Tibial nerve (tissue), 4 donors: ENCODE data around the gene FLYWCH2.

Source experiments
- EP300 ChIP-seq, 2 donors: sonication (generic); formaldehyde crosslinking; IDR thresholded peaks; one replicate each; pipeline ENCODE4 v1.6.1; 2017; ENCODE audit warnings: antibody characterized with exemption in 2 of 2, mild to moderate bottlenecking in 1 of 2
- POLR2A ChIP-seq, 2 donors: fragments of 450-650 bp; IDR thresholded peaks; one replicate each; pipeline ENCODE4 v1.6.1; 2017; ENCODE audit warnings: antibody characterized with exemption in 2 of 2, mild to moderate bottlenecking in 2 of 2, moderate library complexity in 2 of 2
- TF ChIP-seq, protein P1 (sequence below), 5 experiments: fragments of 200-600 bp in 3 of 5; fragments of 450-650 bp in 2 of 5; sonication (generic) in 3 of 5; IDR thresholded peaks; one replicate each; pipeline ENCODE4 v1.5.1; 2016 to 2019; ENCODE audit warnings: antibody characterized with exemption in 5 of 5, mild to moderate bottlenecking in 3 of 5, moderate library complexity in 2 of 5

DNA sequence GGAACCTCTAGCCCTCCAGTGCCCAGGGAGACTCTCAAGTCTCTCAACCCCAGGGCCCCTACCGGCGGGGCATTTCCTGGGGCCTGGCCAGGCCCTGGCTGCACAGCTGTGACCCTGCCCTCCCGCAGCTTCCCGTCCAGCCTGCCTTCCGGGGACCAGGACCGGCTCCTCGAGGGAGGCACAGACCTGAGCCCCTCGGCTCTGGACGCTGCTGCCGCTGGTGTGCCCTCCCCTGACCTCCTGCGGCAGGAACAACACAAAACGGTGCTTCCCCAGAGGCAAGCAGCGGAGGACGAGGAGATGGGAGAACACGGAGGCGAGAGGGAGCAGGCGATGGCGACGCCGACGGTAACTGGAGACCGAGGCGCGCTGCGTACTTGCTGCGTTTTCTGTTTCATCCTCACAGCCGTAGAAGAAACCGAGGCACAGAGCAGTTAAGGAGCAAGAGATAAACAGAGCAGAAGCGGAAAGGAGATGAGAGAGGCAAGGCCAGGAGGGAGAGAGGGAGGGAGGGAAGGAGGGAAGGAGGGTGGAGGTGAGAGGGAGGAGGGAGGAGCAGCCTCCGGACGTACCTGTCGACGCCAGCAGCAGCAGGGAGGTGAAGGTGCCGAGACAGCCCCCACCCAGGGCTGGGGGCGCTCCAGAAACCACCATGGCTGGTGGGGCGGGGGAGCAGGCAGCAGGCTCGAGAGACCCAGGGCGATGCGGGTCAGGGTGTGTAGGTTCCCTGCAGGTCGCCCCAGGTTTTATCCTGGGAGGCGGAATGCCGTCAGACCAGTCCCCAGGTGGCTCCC is 25.4 kb upstream of the FLYWCH2 start, which contains the start of gene PRSS22:
- TF ChIP-seq, protein P1, sequence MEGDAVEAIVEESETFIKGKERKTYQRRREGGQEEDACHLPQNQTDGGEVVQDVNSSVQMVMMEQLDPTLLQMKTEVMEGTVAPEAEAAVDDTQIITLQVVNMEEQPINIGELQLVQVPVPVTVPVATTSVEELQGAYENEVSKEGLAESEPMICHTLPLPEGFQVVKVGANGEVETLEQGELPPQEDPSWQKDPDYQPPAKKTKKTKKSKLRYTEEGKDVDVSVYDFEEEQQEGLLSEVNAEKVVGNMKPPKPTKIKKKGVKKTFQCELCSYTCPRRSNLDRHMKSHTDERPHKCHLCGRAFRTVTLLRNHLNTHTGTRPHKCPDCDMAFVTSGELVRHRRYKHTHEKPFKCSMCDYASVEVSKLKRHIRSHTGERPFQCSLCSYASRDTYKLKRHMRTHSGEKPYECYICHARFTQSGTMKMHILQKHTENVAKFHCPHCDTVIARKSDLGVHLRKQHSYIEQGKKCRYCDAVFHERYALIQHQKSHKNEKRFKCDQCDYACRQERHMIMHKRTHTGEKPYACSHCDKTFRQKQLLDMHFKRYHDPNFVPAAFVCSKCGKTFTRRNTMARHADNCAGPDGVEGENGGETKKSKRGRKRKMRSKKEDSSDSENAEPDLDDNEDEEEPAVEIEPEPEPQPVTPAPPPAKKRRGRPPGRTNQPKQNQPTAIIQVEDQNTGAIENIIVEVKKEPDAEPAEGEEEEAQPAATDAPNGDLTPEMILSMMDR (IDR thresholded peaks at IDR 0.05), result no peak
- TF ChIP-seq EP300 (IDR thresholded peaks at IDR 0.05) (no peak), POLR2A (IDR thresholded peaks at IDR 0.05) (no peak)
